CD1c-positive myeloid dendritic cell (primary cell): ENCODE measurements around the gene ZNF728.
"Not testable (repeated sequence)": the region's sequence is repeated elsewhere in the genome, so short reads cannot be mapped to it uniquely, and the experiment has no call there.

Experiments
- DNase-seq: peaks from one replicate; pipeline ENCODE4 v3.0.0-alpha.2; 2016; ENCODE audit errors: extremely low spot score

Gene ZNF728

DNA sequence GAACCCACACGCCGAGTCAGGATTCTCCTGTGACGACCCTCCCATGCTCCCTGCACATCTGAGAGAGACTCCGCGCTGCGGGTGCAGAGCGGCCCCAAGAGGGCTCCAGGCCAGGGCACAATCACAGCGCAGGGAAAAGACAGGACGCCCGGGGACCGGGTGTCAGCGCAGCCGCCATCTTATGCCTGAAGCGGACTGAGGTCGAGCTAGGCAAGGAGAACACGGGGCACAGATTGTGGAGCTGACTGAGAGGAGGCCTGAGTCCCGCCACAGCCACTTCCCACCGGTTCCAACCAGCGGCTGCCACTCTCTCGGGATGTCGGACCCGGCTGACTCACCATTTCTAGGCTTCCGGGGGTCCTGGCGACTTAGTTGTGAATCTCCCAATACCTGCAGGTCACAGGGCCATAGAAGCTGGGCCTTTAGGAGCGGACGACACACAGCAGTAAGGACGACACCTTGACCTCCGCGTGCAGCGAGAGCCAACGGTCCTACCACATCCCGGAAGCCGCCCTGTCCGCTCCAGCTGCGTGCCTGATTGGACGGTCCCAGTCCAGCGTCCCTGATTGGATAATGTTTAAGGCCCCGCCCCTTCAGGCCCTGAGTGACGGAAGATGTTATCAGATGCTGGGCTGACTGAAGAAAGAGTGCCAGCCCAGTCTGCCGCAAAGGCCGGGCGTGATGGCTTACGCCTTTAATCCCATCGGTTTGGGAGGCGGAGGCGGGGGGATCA lies at the start of gene ZNF728:
TSS of gene ZNF728 (minus strand) at position 487 of the 733 bp plus-strand sequence. CDS start at position 341, 146 bp downstream.
- no peak for DNase-seq

DNA sequence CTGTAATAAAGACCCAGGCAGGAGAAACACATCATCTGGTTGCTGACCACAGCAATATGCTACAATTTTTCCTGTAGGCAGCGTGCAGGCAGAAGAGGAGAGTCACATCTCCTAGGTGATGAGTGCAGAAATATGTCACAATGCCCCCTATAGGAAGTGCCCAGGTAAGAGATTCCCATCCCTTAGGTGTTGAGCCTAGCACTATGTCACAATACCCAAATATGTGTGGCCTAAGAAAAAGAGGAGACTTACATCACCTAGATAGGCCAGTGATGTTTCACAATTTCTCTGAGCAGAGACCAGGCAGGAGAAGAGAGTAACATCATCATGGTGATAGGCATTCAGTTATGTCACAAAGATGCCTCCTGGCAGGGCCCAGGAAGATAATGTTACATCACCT lies 49.4 kb upstream of the ZNF728 start:
- DNase-seq = no peak

DNA sequence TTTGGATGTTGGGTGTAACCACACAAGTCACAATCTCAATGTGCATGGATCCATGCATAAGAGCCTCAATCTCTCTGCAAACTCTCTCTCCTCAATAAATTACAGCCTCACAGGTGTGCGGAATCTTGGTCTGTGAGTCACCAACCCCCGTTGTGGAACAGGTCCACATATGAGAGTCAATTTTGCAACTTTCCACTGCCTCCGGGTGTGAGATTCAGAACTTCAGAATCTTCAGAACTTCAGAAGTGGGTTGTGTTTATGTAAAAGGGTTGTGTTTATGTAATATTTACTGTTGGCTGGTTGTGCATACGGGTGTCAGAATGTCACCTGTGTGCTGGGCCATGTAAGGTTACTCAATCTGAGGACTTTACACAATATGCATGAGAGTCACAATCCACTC lies 46.3 kb upstream of the ZNF728 start:
- no peak for DNase-seq

DNA sequence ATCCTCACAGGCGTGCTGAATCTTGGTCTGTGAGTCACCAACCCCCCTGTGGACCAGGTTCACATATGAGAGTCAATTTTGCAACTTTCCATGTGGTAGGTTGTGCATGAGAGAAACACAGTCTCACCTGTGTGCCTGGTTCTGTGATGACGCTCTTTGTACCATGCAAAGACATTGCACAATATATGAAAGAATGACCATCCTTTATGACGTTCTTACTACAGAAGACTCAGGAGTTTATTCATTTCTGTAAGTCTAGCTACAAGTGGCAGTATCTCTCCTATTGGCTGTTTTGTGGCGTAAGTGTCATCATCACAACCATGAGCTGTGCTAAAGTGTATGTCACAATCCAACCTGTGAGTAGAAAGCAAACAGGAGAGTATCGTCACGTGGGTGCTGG lies 43.8 kb upstream of the ZNF728 start:
- DNase-seq = no peak

DNA sequence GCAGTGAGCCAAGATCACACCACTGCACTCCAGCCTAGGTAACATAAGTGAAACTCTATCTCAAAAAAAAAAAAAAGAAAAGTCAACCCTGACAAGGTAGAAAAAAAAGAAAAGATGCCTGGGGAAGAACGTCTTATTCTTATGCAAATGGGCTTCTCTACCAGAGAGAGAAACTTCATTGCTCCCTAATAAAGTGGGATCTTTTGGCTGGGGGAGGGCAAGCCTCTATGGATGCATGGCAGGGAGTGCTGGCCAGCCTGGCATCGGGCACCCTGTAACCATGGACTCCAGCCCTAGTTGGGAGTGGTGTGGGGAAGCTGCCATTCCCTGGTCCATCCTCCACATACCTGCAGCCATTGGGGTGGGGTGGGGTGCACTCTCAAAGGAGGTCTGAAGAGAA lies 30.7 kb upstream of the ZNF728 start:
- no peak for DNase-seq

DNA sequence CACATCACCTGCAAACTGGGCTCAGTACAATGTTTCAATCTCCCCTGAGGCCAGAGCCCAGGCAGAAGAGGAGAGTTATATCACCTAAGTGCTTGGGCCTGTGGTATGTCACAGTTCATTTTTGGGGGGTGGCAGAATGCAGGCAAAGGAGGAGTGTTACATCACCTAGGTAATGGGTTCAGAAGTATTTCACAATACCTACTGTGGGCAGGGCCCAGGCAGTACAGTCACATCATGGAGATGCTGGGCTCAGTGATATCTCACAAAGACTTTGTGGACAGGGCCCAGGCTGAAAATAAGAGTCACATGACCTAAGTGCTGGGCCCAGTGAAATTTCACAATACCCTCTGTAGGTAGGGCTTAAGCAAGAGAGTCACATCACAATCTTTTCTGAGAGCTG lies 12.7 kb upstream of the ZNF728 start:
- no peak for DNase-seq

DNA sequence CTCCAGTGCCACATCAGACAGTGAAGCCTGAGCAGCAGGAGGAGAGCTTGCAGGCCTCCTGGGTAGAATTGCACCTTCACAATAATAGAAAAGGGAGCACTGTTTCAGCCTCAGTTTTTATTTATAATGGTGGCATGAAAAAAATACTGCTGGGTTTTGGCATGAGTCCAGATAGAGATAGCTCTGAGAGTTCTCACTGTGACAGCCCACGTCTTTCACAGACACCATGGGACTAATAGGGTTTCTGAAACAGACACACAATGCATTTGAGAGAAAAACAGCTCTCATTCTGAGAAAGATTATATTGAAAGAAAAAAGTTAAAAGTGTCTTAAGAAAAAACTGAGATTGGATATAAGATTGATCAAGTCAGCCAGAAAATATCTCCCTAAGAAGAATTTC lies 8.0 kb downstream of the ZNF728 start:
- DNase-seq = not testable (repeated sequence)

DNA sequence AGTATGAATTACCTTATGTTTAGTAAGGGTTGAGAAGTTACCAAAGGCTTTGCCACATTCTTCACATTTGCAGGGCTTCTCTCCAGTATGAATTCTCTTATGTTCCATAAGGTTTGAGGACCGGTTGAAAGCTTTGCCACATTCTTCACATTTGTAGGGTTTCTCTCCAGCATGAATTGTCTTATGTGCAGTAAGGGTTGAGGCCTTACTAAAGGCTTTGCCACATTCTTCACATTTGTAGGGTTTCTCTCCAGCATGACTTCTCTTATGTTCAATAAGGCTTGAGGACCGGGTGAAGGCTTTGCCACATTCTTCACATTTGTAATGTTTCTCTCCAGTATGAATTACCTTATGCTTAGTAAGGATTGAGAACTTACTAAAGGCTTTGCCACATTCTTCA lies 26.7 kb downstream of the ZNF728 start:
- no peak for DNase-seq

DNA sequence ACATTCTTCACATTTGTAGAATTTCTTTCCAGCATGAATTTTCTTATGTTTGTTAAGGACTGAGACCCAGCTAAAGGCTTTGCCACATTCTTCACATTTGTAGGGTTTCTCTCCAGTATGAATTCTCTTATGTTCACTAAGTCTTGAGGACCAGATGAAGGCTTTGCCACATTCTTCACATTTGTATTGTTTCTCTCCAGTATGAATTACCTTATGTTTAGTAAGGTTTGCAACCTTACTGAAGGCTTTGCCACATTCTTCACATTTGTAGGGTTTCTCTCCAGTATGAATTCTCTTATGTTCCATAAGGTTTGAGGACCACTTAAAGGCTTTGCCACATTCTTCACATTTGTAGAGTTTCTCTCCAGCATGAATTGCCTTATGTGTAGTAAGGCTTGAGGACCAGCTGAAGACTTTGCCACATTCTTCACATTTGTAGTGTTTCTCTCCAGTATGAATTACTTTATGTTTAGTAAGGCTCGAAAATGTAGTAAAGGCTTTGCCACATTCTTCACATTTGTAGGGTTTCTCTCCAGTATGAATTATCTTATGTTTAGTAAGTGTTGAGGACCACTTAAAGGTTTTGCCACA lies 27.3 kb downstream of the ZNF728 start:
- not testable (repeated sequence) for DNase-seq

DNA sequence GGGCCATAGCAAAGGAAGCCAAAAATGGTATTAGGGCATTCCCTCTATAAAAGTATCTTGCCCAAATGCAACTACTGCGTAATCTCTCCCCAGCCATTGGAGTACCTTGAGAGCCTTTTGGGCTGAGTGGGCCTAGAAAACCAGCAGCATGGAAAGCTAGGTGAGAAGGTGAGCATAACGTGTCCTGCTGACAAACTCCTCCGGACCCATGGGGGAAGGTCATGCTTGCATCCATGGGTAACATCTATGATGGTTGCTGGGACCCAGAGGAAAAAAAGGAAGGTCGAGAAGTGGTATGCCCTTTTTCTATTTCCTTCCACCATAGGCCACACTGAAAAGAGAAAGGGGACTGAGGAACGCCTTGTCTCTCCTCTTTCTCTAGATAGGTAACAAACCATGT lies 57.4 kb downstream of the ZNF728 start:
- no peak for DNase-seq

DNA sequence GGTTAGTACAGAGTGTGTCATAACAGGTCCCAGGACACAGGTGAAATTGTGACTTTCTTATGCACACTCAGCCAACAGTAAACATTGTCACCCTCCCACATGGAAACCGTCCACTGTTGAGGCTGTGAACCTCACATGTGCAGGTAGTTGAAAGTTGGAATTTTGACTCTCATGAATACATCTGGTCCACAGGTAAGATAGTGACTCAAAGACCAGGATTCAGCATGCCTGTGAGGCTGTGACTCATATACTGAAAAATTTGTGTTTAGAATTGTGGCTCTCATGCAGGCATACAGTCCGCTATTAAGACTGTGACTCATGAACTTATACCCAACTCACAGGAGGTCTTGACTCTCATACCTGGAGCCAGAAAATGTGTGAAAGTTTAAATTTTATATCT lies 67.8 kb downstream of the ZNF728 start:
- DNase-seq = no peak

DNA sequence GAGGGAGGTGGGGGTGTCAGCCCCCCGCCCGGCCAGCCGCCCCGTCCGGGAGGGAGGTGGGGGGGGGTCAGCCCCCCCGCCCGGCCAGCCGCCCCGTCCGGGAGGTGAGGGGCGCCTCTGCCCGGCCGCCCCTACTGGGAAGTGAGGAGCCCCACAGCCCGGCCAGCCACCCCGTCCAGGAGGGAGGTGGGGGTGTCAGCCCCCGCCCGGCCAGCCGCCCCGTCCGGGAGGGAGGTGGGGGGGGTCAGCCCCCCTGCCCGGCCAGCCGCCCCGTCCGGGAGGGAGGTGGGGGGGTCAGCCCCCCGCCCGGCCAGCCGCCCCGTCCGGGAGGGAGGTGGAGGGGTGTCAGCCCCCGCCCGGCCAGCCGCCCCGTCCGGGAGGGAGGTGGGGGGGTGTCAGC lies 75.4 kb downstream of the ZNF728 start:
- not testable (repeated sequence) for DNase-seq

DNA sequence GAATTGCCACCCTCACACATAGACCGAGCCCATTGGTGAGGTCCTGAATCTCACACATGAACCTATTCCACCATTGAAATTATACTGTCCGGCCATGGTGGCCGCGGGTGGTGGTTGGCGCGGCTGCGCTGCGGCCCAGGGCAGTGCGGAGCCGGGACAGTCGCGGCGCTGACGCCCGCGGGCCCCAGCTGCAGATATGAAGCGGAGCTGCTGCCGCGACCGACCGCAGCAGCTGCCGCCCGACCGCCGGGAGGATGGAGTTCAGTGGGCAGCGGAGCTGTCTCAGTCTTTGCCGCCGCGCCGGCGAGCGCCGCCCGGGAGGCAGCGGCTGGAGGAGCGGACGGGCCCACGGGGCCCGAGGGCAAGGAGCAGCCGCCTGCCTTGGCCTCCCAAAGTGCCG lies 77.8 kb downstream of the ZNF728 start:
- not testable (repeated sequence) for DNase-seq
